Daoy (cell line): ENCODE results near the gene ANLN. TPM values are rescaled to one million over a fixed set of nuclear protein-coding genes. Genes with fewer than 3 reads are reported as not detected.

ENCODE experiments used
- DNase-seq: peaks from one replicate; pipeline ENCODE4 v3.0.0-alpha.2; 2015; ENCODE audit warnings: low read depth
- total RNA-seq: library from RNA; depleted of rRNA; stranded (reverse); fragments of >200 nt; shearing (Covaris generic); gene quantifications from 2 replicates; pipeline ENCODE4 v1.2.3, GENCODE V29; 2014

ANLN gene
- total RNA-seq, 1 experiment from 2014 or later = 460 TPM

DNA sequence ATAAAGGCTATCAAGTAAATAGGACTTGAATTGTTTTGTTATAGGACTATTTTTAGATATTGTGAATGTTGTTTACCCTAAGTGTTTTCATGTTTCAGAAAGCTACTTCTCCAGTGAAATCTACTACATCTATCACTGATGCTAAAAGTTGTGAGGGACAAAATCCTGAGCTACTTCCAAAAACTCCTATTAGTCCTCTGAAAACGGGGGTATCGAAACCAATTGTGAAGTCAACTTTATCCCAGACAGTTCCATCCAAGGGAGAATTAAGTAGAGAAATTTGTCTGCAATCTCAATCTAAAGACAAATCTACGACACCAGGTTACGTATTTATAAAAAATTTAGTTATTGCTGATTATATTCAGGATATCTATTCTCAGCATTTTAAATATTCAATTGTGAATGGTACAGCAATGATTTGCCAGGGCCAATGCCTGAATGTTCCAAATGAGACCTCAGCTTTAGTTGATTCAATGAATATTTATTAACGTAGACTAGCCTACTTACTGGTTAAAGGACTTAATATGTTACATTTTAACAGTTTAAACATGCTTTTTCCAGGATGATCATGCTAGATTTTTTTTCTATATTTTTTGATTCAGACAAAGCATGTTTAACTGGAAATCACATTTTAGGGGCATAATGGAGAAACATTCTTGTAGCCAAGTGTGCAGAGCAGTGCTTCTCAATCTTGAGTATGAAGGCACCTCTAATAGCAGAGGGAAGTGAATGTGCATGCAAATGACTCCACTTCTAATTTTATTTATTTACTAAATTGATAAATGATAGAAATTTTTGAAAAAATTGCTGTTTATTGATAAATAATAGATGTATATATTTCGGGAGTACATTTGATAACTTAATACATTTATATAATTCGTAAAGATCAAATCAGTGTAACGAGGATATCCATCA lies 18.2 kb downstream of the ANLN start:
- DNase-seq = no peak

- DNase-seq = no peak
Observed at GRCh38 chr7:36408589-36408988, 18.9 kb downstream of the ANLN start.

DNA sequence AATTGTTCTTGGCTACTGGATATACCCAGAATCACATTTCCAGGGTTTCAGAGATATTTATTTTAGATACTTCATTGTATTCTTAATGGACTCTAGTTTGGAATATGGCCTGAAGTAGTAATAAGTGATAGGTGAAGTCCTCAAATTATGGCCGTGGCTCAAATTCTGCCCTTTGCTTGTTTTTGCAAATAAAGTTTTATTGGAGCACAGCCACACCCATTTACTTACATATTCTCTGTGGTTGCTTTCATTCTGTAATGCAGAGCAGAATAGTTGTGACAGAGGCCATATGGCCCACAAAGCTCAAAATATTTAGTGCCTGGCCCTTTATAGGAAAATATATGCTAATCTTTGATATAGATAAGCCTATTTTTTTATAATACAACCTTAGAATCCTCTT lies 19.5 kb downstream of the ANLN start:
- no peak for DNase-seq

DNA sequence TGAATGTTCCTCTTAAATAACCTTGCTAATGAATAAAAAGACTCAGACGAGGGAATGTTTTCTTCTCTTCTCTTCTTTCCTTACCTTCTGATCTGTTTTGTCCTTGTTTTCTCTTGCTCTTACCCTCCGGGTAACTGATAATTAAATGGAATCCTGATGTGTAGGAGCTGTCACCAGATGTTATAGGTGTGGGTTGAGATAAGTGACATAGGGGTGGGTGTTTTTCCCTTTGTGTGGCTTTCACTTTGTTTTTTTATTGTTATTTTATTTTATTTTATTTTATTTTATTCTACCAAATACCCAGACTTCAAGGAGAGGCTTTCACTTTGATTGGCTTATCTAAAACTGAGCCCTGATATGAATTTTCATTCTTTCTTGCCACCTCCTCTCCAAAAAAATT lies 25.5 kb downstream of the ANLN start:
- DNase-seq = no peak

GRCh38 chr7:36416251-36416650 lies 26.6 kb downstream of the ANLN start:
- DNase-seq = no peak

GRCh38 chr7:36420307-36420706 lies 30.6 kb downstream of the ANLN start:
- no peak for DNase-seq

DNA sequence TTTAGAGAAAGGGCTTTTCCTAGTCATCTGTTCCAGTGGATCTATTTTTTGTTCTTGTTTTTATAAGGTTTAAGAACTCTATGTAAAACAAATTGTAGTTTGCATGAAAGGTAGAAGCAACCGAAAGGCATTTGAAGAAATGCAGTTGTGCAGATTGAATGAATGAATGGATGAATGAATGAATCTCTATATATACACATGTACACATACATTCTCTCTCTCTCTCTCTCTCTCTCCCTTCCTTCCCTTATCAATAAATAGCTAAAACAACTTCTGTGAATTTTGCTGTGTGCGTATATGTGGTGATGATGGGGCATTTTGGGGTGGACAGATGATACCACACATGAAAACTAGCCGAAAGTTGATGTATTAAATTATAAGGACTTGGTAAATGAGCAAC lies 32.4 kb downstream of the ANLN start:
- DNase-seq = no peak

DNA sequence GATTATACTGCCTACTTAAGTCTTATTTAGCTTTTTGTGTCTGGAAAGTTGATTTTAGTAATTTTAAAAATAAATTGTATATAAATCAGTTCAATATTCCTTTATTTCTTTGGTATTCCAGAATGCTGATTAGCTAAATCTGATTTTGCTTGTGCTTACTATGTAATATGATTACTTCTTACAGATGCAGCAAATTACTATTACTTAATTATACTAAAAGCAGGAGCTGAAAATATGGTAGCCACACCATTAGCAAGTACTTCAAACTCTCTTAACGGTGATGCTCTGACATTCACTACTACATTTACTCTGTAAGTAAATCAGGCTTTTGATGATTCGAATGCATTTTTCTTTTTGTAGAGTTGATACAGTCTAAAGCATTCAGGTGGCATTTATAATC lies 34.0 kb downstream of the ANLN start:
- DNase-seq = no peak

DNA sequence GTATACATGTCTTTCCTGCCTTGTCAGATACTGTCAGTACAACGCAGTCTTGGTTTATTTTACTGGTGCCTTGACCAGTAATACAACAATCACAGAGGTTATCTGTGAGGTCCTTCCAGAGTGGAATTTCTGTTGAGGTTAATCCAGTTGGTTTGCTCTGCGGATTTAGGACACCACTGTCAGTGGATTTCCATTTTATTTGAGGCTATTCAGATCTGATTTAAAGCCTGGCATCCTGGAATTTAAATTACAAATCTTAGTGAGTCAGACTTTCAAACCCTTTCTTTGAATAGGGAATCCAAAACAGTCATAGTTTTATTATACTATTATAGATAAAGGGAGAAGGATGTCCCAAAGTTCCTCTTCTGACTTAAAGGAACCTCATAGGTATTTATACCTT lies 40.5 kb downstream of the ANLN start:
- no peak for DNase-seq

DNA sequence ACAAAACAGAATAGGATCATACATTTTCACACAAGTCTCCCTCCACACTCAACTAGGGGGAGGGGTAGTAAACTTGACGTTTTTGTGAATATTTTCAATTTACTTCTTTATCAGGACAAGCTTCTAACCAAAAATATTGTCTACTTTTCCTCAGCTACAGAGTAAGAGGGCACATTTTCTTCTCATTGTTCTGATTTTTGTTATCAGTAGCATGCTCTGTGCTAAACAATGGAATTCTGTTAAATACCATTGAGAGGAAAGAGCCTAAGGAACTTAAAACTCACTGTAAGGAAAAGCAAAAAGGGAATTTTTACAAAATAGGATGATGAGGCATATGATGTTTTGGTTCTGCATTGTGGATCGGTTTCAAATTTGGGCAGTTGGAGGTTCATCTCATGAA lies 41.2 kb downstream of the ANLN start:
- DNase-seq = no peak

DNA sequence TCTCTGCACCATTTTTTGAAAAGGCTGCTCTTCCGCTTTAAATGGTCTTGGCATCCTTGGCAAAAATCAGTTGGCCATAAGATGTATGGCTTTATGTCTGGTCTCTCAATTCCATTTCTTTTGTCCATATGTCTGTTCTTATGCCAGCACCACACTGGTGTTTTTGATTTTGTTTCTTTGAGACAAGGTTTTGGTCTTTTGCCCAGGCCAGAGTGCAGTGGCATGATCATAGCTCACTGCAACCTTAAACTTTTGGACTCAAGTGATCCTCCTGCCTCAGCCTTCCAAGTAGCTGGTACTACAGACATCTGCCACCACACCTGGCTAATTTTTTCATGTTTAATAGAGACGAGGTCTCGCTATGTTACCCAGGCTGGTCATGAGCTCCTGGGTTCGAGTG lies 48.5 kb downstream of the ANLN start:
- DNase-seq = no peak

- DNase-seq = no peak
Observed at GRCh38 chr7:36439624-36440023, 50.0 kb downstream of the ANLN start.

DNA sequence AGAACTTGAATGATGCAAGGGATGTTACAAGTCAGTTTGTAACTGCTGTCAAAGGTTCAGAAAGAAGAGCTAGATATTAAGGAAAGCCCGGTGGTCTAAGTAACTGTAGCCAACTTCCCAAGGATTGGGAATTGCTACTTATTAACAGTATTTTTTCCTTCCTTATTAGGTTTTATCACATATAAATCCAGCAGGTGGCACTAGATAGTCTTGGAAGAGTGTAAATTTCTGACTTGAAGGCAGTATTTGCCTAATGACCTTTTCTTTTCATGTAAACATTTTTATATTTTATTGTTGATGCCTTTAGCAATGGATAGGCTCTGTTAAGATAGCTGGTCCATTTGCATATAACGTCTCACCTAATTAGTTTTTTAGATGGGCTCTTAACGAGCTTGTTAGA lies 51.2 kb downstream of the ANLN start:
- no peak for DNase-seq

GRCh38 chr7:36441344-36442022 lies 51.8 kb downstream of the ANLN start:
- DNase-seq = no peak

DNA sequence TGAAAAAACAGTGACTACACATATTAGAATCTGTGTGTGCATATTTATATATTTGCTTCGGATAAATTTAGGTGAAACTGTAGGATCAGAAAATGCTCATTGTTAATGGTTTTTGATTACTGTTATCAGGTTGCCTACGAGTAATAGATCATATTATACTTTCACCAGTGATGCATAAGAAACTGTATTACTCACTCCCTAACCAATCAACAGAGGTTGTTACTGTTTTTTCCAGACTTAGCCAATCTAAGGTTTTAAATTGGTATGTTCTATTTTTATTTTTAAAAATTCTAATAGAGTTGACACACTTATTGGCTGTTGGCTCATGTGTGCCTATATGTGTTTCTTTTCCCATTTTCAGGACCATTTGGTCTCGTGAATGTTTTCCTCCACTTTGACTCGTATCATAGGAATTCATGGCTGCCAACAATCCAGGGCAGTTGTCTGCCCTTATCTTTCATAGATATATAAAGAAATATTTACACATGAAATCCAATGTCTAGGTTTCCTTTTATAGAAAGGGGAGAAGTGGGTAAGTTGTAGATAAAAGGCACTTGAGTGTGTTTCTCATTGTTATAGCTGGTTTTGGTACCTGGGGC lies 59.2 kb downstream of the ANLN start:
- no peak for DNase-seq

- DNase-seq = no peak
Observed at GRCh38 chr7:36449685-36450084, 60.0 kb downstream of the ANLN start.

GRCh38 chr7:36453769-36454168 lies 64.1 kb downstream of the ANLN start:
- no peak for DNase-seq

DNA sequence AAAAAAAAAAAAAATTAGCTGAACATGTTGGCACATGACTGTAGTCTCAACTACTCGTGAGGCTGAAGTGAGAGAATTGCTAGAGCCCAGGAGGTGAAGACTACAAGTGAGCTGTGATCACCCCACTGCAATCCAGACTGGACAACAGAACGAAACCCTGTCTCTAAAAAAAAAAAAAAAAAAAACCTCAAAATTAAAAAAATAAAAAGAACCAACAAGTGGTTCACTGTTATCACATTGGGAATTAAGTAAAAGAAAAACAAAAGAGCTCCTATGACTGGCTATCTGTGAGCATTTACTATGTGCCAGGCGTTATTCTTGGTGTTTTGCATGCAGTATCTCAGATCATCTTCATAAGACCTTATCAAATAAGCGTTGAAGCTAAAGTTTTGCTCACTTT lies 66.0 kb downstream of the ANLN start:
- no peak for DNase-seq

GRCh38 chr7:36456138-36456537 lies 66.5 kb downstream of the ANLN start:
- DNase-seq = no peak

DNA sequence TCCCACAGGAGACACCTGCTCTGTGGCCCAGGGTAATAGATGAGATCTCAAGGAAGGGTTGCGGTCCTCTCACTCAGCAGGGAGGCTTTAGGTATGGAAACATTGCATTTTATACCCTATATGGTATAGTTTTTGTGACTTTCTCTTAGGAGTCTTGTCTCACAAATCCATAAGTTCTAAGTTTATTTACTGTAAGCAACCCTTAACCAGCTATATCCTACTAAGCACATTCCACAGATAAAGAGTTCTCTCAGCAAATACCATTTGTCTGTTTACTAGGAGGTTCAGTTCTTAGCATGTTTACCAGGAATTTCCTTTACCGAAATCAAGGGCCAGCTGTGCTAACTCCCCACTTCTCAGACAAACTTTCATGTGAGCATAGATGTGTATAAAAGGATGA lies 66.9 kb downstream of the ANLN start:
- DNase-seq = no peak

DNA sequence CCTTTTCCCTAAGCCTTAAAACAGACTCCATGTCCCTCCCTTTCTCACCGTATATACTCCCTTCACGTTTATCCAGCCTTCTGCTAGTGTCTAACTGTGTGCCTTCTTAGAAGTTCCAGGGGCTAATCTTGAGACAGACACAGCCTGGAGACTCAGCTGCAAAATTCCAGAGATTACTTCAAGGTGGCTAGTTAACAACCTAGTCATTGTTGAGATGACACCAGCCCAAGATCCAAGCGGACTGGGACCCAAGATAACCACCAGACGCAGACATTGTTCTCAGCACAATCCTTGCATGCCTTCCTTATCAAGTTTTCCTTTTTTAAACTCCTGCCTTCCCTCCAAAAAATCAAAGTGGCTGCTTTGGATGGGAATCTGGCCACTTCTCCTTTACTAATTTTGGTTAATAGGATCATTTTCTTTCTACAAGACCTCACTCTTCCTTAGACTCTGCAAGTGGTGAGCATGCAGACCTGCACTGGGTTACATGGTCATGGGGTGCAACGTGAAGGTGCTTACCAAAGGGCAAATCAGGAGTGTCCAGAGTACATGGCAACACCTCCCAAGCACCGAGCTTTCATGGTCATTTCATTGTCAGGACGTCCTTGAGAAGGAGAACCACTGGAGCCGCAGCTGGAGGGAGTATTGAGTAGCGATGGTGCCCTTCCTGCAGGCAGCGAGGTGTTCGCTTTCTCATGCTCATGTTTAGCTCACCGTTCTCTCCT lies 69.7 kb downstream of the ANLN start:
- no peak for DNase-seq

- DNase-seq = no peak
Observed at GRCh38 chr7:36460811-36461429, 71.3 kb downstream of the ANLN start.
